A549 (cell line): ENCODE data around the gene FAM241B.

Experiments
- CBX2 ChIP-seq: fragments of 200-600 bp; sonication (generic); IDR thresholded peaks from 2 replicates; pipeline ENCODE4 v1.6.1; 2016; ENCODE audit warnings: low read depth, mild to moderate bottlenecking, borderline replicate concordance
- CHD4 ChIP-seq: fragments of 200-600 bp; sonication (generic); IDR thresholded peaks from 2 replicates; pipeline ENCODE4 v1.6.1; 2016; ENCODE audit warnings: antibody characterized with exemption, mild to moderate bottlenecking, borderline replicate concordance
- MAX ChIP-seq: IDR thresholded peaks from 2 replicates; pipeline ENCODE4 v1.6.1; 2012
- POLR2A ChIP-seq: IDR thresholded peaks from 2 replicates; pipeline ENCODE4 v1.6.1; 2012; ENCODE audit warnings: mild to moderate bottlenecking, low read length
- RFX5 ChIP-seq: fragments of 450-650 bp; IDR thresholded peaks from 2 replicates; pipeline ENCODE4 v1.7.1; 2014; ENCODE audit warnings: antibody characterized with exemption, mild to moderate bottlenecking, moderate library complexity
- USF2 ChIP-seq: fragments of 450-650 bp; IDR thresholded peaks from 2 replicates; pipeline ENCODE4 v1.6.1; 2014; ENCODE audit warnings: antibody characterized with exemption
- TF ChIP-seq, protein P1 (sequence below): fragments of >200 bp; sonication (Bioruptor Twin); formaldehyde crosslinking; IDR thresholded peaks from 3 replicates; pipeline ENCODE4 v1.5.1; 2016
- TF ChIP-seq, protein P2 (sequence below): fragments of 250-450 bp; sonication (Bioruptor Pico); IDR thresholded peaks from 2 replicates; pipeline ENCODE4 v1.5.0; 2021; ENCODE audit warnings: mild to moderate bottlenecking, moderate library complexity, borderline replicate concordance

DNA sequence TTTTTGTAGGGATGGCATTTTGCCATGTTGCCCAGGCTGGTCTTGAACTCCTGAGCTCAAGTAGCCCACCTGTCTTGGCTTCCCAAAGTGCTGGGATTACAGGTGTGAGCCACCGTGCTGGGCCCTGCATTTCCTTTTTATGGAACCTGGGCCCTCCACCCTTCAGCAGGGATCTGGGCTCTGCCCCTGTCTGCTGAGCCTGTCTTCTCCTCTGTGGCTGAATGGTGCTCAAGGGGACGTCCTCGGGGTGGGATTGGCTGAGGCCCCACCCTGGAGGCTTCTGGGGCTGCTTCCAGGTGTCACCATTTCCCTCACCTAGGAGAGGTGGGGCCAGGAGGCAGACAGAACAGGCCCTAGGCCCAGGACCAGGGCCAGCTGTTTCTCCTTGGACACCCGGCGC is 18.4 kb downstream of the FAM241B start:
- TF ChIP-seq MAX (no peak), POLR2A (no peak), RFX5 (no peak), USF2 (no peak), CHD4 (no peak), CBX2 (no peak)
- TF ChIP-seq, protein P1, sequence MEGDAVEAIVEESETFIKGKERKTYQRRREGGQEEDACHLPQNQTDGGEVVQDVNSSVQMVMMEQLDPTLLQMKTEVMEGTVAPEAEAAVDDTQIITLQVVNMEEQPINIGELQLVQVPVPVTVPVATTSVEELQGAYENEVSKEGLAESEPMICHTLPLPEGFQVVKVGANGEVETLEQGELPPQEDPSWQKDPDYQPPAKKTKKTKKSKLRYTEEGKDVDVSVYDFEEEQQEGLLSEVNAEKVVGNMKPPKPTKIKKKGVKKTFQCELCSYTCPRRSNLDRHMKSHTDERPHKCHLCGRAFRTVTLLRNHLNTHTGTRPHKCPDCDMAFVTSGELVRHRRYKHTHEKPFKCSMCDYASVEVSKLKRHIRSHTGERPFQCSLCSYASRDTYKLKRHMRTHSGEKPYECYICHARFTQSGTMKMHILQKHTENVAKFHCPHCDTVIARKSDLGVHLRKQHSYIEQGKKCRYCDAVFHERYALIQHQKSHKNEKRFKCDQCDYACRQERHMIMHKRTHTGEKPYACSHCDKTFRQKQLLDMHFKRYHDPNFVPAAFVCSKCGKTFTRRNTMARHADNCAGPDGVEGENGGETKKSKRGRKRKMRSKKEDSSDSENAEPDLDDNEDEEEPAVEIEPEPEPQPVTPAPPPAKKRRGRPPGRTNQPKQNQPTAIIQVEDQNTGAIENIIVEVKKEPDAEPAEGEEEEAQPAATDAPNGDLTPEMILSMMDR = no peak
- TF ChIP-seq, protein P2, sequence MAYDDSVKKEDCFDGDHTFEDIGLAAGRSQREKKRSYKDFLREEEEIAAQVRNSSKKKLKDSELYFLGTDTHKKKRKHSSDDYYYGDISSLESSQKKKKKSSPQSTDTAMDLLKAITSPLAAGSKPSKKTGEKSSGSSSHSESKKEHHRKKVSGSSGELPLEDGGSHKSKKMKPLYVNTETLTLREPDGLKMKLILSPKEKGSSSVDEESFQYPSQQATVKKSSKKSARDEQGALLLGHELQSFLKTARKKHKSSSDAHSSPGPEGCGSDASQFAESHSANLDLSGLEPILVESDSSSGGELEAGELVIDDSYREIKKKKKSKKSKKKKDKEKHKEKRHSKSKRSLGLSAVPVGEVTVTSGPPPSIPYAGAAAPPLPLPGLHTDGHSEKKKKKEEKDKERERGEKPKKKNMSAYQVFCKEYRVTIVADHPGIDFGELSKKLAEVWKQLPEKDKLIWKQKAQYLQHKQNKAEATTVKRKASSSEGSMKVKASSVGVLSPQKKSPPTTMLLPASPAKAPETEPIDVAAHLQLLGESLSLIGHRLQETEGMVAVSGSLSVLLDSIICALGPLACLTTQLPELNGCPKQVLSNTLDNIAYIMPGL = no peak
